Measurements from ENCODE around the gene POMT1.
"Not testable (repeated sequence)": the region's sequence is repeated elsewhere in the genome, so short reads cannot be mapped to it uniquely, and the experiment has no call there.

The POMT1 gene

GRCh38 chr9:131550465-131550864 is 47.7 kb downstream of the POMT1 start:
- not testable (repeated sequence) for DNase-seq (ENCODE audit: low read depth in 3 of 3, low spot score in 1 of 3)

- DNase-seq (ENCODE audit: low read depth in 3 of 3, low spot score in 1 of 3) = no peak
Measured at GRCh38 chr9:131552030-131552429, 49.3 kb downstream of the POMT1 start.

GRCh38 chr9:131554087-131554842 is 51.5 kb downstream of the POMT1 start:
- no peak for DNase-seq (ENCODE audit: low read depth in 3 of 3, low spot score in 1 of 3)

- DNase-seq (ENCODE audit: low read depth in 3 of 3, low spot score in 1 of 3) = no peak
Measured at GRCh38 chr9:131554843-131555351, 52.2 kb downstream of the POMT1 start.

GRCh38 chr9:131555841-131556673 is 53.3 kb downstream of the POMT1 start:
- no peak for DNase-seq (ENCODE audit: low read depth in 3 of 3, low spot score in 1 of 3)

- DNase-seq (ENCODE audit: low read depth in 3 of 3, low spot score in 1 of 3) = no peak
Measured at GRCh38 chr9:131557855-131558548, 55.3 kb downstream of the POMT1 start.

GRCh38 chr9:131559421-131560000 is 56.8 kb downstream of the POMT1 start:
- DNase-seq (ENCODE audit: low read depth in 3 of 3, low spot score in 1 of 3) = no peak

GRCh38 chr9:131562032-131562959 is 59.6 kb downstream of the POMT1 start:
- DNase-seq (ENCODE audit: low read depth in 3 of 3, low spot score in 1 of 3) = no peak

- DNase-seq (ENCODE audit: low read depth in 3 of 3, low spot score in 1 of 3) = no peak
Measured at GRCh38 chr9:131565369-131565768, 62.7 kb downstream of the POMT1 start.

- no peak for DNase-seq (ENCODE audit: low read depth in 3 of 3, low spot score in 1 of 3)
Measured at GRCh38 chr9:131566158-131566557, 63.4 kb downstream of the POMT1 start.

- no peak for DNase-seq (ENCODE audit: low read depth in 3 of 3, low spot score in 1 of 3)
Measured at GRCh38 chr9:131567910-131568309, 65.2 kb downstream of the POMT1 start.
